PC-3 (cell line): Measurements from ENCODE around the gene MRPS27. TPM values are rescaled to one million over a fixed set of nuclear protein-coding genes. Genes with fewer than 3 reads are reported as not detected.
A peak's percentile ranks its signal among the peaks of the same experiment; 100 is the strongest.

Experiments used
- ATAC-seq: fragments of 200-7000 bp; cut with Tn5 transposase; 2 replicates; pipeline ENCODE4 v1.9.1; 2020; ENCODE audit warnings: mild to moderate bottlenecking, moderate library complexity
- BruUV-seq: library from RNA; stranded (reverse); fragments of 400-500 nt; replicated peaks from 2 replicates; lab custom pipeline; 2021; lab: Mats Ljungman, UMichigan
- CTCF ChIA-PET: fragments of 300-600 bp; sonication (Branson Sonifier 250); formaldehyde crosslinking; loops from one replicate; lab custom pipeline; 2022; ENCODE audit warnings: antibody characterized with exemption; lab: Charles Lee
- POLR2A ChIA-PET: fragments of 300-600 bp; sonication (Branson Sonifier 250); formaldehyde crosslinking; loops from one replicate; lab custom pipeline; 2022; ENCODE audit warnings: antibody characterized with exemption; ENCODE audit not compliant: unreplicated experiment; lab: Charles Lee
- DNase-seq: peaks from one replicate; pipeline ENCODE4 v3.0.0-alpha.2; 2015
- H2AFZ ChIP-seq: fragments of 300-600 bp; sonication (generic); 2 replicates; pipeline ENCODE4 v1.6.0; 2016; ENCODE audit warnings: antibody characterized with exemption, low read length
- H3F3A ChIP-seq: fragments of 300-600 bp; sonication (generic); one replicate; pipeline ENCODE4 v1.6.0; 2017; ENCODE audit warnings: antibody characterized with exemption, low read length, control low read depth, mild to moderate bottlenecking; ENCODE audit not compliant: unreplicated experiment
- H3K27ac ChIP-seq: fragments of 300-600 bp; sonication (generic); 2 replicates; pipeline ENCODE4 v1.5.1; 2016; ENCODE audit warnings: mild to moderate bottlenecking, low read length
- H3K27me3 ChIP-seq: fragments of 300-600 bp; sonication (generic); 2 replicates; pipeline ENCODE4 v1.6.1; 2016; ENCODE audit warnings: low read length, mixed read lengths
- H3K36me3 ChIP-seq: fragments of 300-600 bp; sonication (generic); 2 replicates; pipeline ENCODE4 v1.6.1; 2016; ENCODE audit warnings: low read depth, mixed run types, low read length, mixed read lengths
- H3K4me1 ChIP-seq: fragments of 300-600 bp; sonication (generic); 2 replicates; pipeline ENCODE4 v1.5.1; 2016; ENCODE audit warnings: low read length; ENCODE audit not compliant: insufficient read depth
- H3K4me2 ChIP-seq: fragments of 300-600 bp; sonication (generic); 2 replicates; pipeline ENCODE4 v1.6.0; 2016; ENCODE audit warnings: low read length
- H3K4me3 ChIP-seq: fragments of 300-600 bp; sonication (generic); 2 replicates; pipeline ENCODE4 v1.5.1; 2016; ENCODE audit warnings: mild to moderate bottlenecking, low read length, mixed read lengths
- H3K79me2 ChIP-seq: fragments of 300-600 bp; sonication (generic); 2 replicates; pipeline ENCODE4 v1.6.1; 2017; ENCODE audit warnings: low read length, mixed read lengths
- H3K9ac ChIP-seq: fragments of 300-600 bp; sonication (generic); 2 replicates; pipeline ENCODE4 v1.6.0; 2016; ENCODE audit warnings: mild to moderate bottlenecking, low read length
- H3K9me2 ChIP-seq: fragments of 300-600 bp; sonication (generic); replicated peaks from 2 replicates; pipeline ENCODE4 v1.6.1; 2016; ENCODE audit warnings: mixed run types, low read length, mixed read lengths
- H3K9me3 ChIP-seq: fragments of 300-600 bp; sonication (generic); 2 replicates; pipeline ENCODE4 v1.6.1; 2016; ENCODE audit warnings: low read length, mixed read lengths
- H4K20me1 ChIP-seq: fragments of 300-600 bp; sonication (generic); 2 replicates; pipeline ENCODE4 v1.6.1; 2016; ENCODE audit warnings: low read length, mixed read lengths
- CTCF ChIP-seq: fragments of 300-600 bp; sonication (generic); conservative IDR thresholded peaks from 2 replicates; pipeline ENCODE4 v1.5.1; 2017; ENCODE audit warnings: antibody characterized with exemption, low read depth, mild to moderate bottlenecking, low read length
- EZH2 ChIP-seq: fragments of 300-600 bp; sonication (generic); IDR thresholded peaks from one replicate; pipeline ENCODE4 v1.6.1; 2017; ENCODE audit warnings: antibody characterized with exemption, mild to moderate bottlenecking, low read length; ENCODE audit not compliant: unreplicated experiment
- EZH2phosphoT487 ChIP-seq: fragments of 300-600 bp; sonication (generic); IDR thresholded peaks from 2 replicates; pipeline ENCODE4 v1.6.1; 2018; ENCODE audit warnings: mild to moderate bottlenecking, antibody characterized with exemption, low read length, borderline replicate concordance
- intact Hi-C: fragments of 100-400 bp; cut with micrococcal nuclease; formaldehyde crosslinking; loops from 2 replicates; pipeline ENCODE4 v1.9.0; 2023
- total RNA-seq: library from RNA; depleted of rRNA; stranded (reverse); fragments of >200 nt; gene quantifications from 2 replicates; pipeline ENCODE4 v1.2.3, GENCODE V29; 2014

MRPS27 gene
- total RNA-seq, 1 experiment from 2014 or later, result 59.0 TPM

GRCh38 chr5:72314571-72315172 is 5.4 kb downstream of the MRPS27 start:
- Histone ChIP-seq H2AFZ (no peak overlapping the region), H3K4me3 (no peak overlapping the region), H4K20me1 (no peaks in the 10 kb centered on the region; the same call in 1 of the 2 replicates), H3K9ac (no peak overlapping the region), H3K9me3 (no peaks in the 10 kb centered on the region), H3K79me2 (peaks cover 61% of the 10 kb centered on the region), H3K27ac (no peak overlapping the region), H3K4me1 (peaks cover 7% of the 10 kb centered on the region), H3K27me3 (no peaks in the 10 kb centered on the region), H3K36me3 (peaks cover 6% of the 10 kb centered on the region; the same call in 1 of the 2 replicates), H3K4me2 (no peak overlapping the region), H3F3A (no peaks in the 10 kb centered on the region), H3K9me2 (no peaks in the 10 kb centered on the region)
- ATAC-seq, result peak; percentile 62
- POLR2A ChIA-PET, result interaction anchor here (0.6 kb wide), 1 partner anchor 528 kb away, joined by 4 read pairs; no protein-coding TSS in a partner anchor
- intact Hi-C loops, result no loop called here
- no TSS peak for BruUV-seq
- peak; percentile 60 for DNase-seq
- TF ChIP-seq CTCF (peak; percentile 35; the same call in 1 of the 2 replicates), EZH2 (no peak), EZH2phosphoT487 (no peak)
- CTCF ChIA-PET, result no interaction called here

GRCh38 chr5:72313141-72313540 is 6.9 kb downstream of the MRPS27 start:
- no peak for TF ChIP-seq CTCF
- ChIA-PET POLR2A (no interaction called here), CTCF (no interaction called here)
- intact Hi-C loops, result no loop called here
- Histone ChIP-seq H3K9ac (no peak overlapping the region), H3K4me1 (peaks cover 5% of the 10 kb centered on the region), H3K79me2 (peaks cover 45% of the 10 kb centered on the region), H3K9me2 (no peaks in the 10 kb centered on the region), H3K4me2 (no peak overlapping the region), H3K27me3 (no peaks in the 10 kb centered on the region), H3K4me3 (no peak overlapping the region), H2AFZ (no peak overlapping the region), H3K9me3 (no peaks in the 10 kb centered on the region), H3F3A (no peaks in the 10 kb centered on the region), H3K27ac (no peak overlapping the region), H3K36me3 (peaks cover 6% of the 10 kb centered on the region; the same call in 1 of the 2 replicates), H4K20me1 (no peaks in the 10 kb centered on the region; the same call in 1 of the 2 replicates)
- ATAC-seq (no peak), DNase-seq (no peak)
- no TSS peak for BruUV-seq

GRCh38 chr5:72308853-72309191 is 11.2 kb downstream of the MRPS27 start:
- peak overlapping the region; percentile 40 for H3K4me2 ChIP-seq
- H3F3A ChIP-seq, result no peaks in the 10 kb centered on the region
- BruUV-seq, result no TSS peak
- POLR2A ChIA-PET, result interaction anchor here (0.7 to 0.9 kb wide), 3 partner anchors 61 to 174 kb away, joined by 3 to 6 read pairs (median 3); no protein-coding TSS in a partner anchor
- peaks cover 50% of the 10 kb centered on the region for H3K79me2 ChIP-seq
- CTCF ChIA-PET, result interaction anchor here (0.9 to 1.7 kb wide), 5 partner anchors 47 to 525 kb away, joined by 3 to 13 read pairs (median 5); no protein-coding TSS in a partner anchor
- peaks cover 9% of the 10 kb centered on the region for H3K4me1 ChIP-seq
- peak overlapping the region; percentile 37; the same call in 1 of the 2 replicates for H3K4me3 ChIP-seq
- peak overlapping the region; percentile 27 for H3K27ac ChIP-seq
- DNase-seq, result no peak
- H3K9me3 ChIP-seq, result no peaks in the 10 kb centered on the region
- H4K20me1 ChIP-seq, result no peaks in the 10 kb centered on the region
- peak overlapping the region; percentile 74 for H2AFZ ChIP-seq
- intact Hi-C loops, result loop anchor here (1.0 to 2.0 kb wide), 3 partner anchors 62 to 531 kb away; no protein-coding TSS in a partner anchor
- TF ChIP-seq EZH2, result no peak
- TF ChIP-seq CTCF, result no peak
- TF ChIP-seq EZH2phosphoT487, result no peak
- H3K9ac ChIP-seq, result peak overlapping the region; percentile 55
- no peaks in the 10 kb centered on the region for H3K9me2 ChIP-seq
- H3K36me3 ChIP-seq, result peaks cover 4% of the 10 kb centered on the region; the same call in 1 of the 2 replicates
- no peak for ATAC-seq
- no peaks in the 10 kb centered on the region for H3K27me3 ChIP-seq
